Small intestine (tissue), 7 donors: ENCODE data around the gene NRN1. TPM values are rescaled to one million over a fixed set of nuclear protein-coding genes. Genes with fewer than 3 reads are reported as not detected.

Experiments
- DNase-seq, 2 donors: peaks; one replicate each; pipeline versions ENCODE4 v3.0.0 to v3.0.0-alpha.2; 2013
- FAIRE-seq: peaks from 2 replicates; lab custom pipeline; 2012; peaks lifted over from hg19 to GRCh38; lab: Jason Lieb, UNC
- H3K27ac ChIP-seq, 3 donors: one replicate each; pipeline ENCODE4 v1.5.1; 2013; ENCODE audit warnings: low read length in 2 of 3, mild to moderate bottlenecking in 2 of 3, control low read depth in 1 of 3, inconsistent platforms in 1 of 3, low read depth in 1 of 3, moderate library complexity in 1 of 3
- H3K27me3 ChIP-seq, 3 donors: one replicate each; pipeline ENCODE4 v1.6.1; 2013; ENCODE audit warnings: low read length in 3 of 3, inconsistent platforms in 1 of 3; ENCODE audit not compliant: control insufficient read depth in 3 of 3, insufficient read depth in 3 of 3
- H3K36me3 ChIP-seq, 3 donors: one replicate each; pipeline ENCODE4 v1.6.1; 2013; ENCODE audit warnings: low read length in 3 of 3, inconsistent platforms in 1 of 3, low read depth in 1 of 3, mild to moderate bottlenecking in 1 of 3, moderate library complexity in 1 of 3; ENCODE audit not compliant: control insufficient read depth in 3 of 3, insufficient read depth in 2 of 3
- H3K4me1 ChIP-seq, 3 donors: one replicate each; pipeline ENCODE4 v1.6.1; 2013; ENCODE audit warnings: low read length in 2 of 3, inconsistent platforms in 1 of 3, low read depth in 1 of 3, mild to moderate bottlenecking in 1 of 3, moderate library complexity in 1 of 3; ENCODE audit not compliant: control insufficient read depth in 3 of 3, insufficient read depth in 2 of 3
- H3K4me3 ChIP-seq, 3 donors: one replicate each; pipeline ENCODE4 v1.5.1; 2013; ENCODE audit warnings: low read length in 3 of 3, control low read depth in 1 of 3, inconsistent platforms in 1 of 3, low read depth in 1 of 3, mild to moderate bottlenecking in 1 of 3, moderate library complexity in 1 of 3
- H3K9me3 ChIP-seq, 2 donors: one replicate each; pipeline ENCODE4 v1.6.1; 2013; ENCODE audit warnings: low read depth in 1 of 2, low read length in 1 of 2; ENCODE audit not compliant: control insufficient read depth in 2 of 2, insufficient read depth in 1 of 2
- WGBS, 3 donors: extraction: QIAGEN DNeasy Blood & Tissue Kit; methylation state at CpG; one replicate each; pipeline ENCODE4 v1.1.7; 2013; 5-methylcytosine and 5-hydroxymethylcytosine counted together
- polyA plus RNA-seq, 4 donors: library from polyadenylated mRNA; stranded (reverse) in 3 of 4; unstranded in 1 of 4; fragments of 200-250 nt in 3 of 4; fragments of 120-200 nt in 1 of 4; gene quantifications; one replicate each; pipeline versions ENCODE4 v1.2.1 to v1.2.3, GENCODE V29; 2013
- donor health status: healthy with polysubstance abuse.
- donor health status: control.
- donor health status: control.
- donor health status: Bipolar disorder and iron deficiency.
- donor health status: healthy.

NRN1 gene
- polyA plus RNA-seq, 4 donors, result 2.0 to 13.2 (median 3.2) TPM; not detected in 1

- FAIRE-seq (no peak), DNase-seq (no peak)
- WGBS, 3 donors, result 6 to 7% (median 7%) methylated on average over 13 of the region's 13 CpGs
- H3K4me3 ChIP-seq, result no peak overlapping the region
- H3K27ac ChIP-seq, result no peak overlapping the region
- H3K9me3 ChIP-seq, result peaks cover 2 to 3% of the 10 kb centered on the region in 2 donors
- peaks cover 23 to 95% (median 66%) of the 10 kb centered on the region in 3 donors for H3K27me3 ChIP-seq
- H3K36me3 ChIP-seq, result no peaks in the 10 kb centered on the region
- H3K4me1 ChIP-seq, result peaks cover 2 to 27% (median 2%) of the 10 kb centered on the region in 3 donors
Observed at GRCh38 chr6:6005051-6006005, 1.4 kb downstream of the NRN1 start.

GRCh38 chr6:6004390-6004995 is 2.2 kb downstream of the NRN1 start:
- peaks cover 2 to 7% of the 10 kb centered on the region in 2 donors for H3K9me3 ChIP-seq
- peak overlapping the region in 1 of 3 donors; percentile 19 for H3K4me3 ChIP-seq
- WGBS, 3 donors, result 7 to 18% (median 10%) methylated on average over 37 of the region's 37 CpGs
- no peak overlapping the region for H3K27ac ChIP-seq
- H3K36me3 ChIP-seq, result no peaks in the 10 kb centered on the region
- FAIRE-seq, result no peak
- peaks cover 2 to 32% (median 2%) of the 10 kb centered on the region in 3 donors for H3K4me1 ChIP-seq
- peak in 1 of 2 donors; percentile 34 for DNase-seq
- H3K27me3 ChIP-seq, result peaks cover 30 to 96% (median 73%) of the 10 kb centered on the region in 3 donors

- H3K27ac ChIP-seq, result peak overlapping the region in 1 of 3 donors; percentile 36
- no peaks in the 10 kb centered on the region for H3K36me3 ChIP-seq
- DNase-seq (peak in 1 of 2 donors; percentile 60), FAIRE-seq (no peak)
- 2 to 4% (median 4%) methylated on average over 57 to 64 of the region's 64 CpGs for WGBS, 3 donors
- H3K9me3 ChIP-seq, result peaks cover 2 to 7% of the 10 kb centered on the region in 2 donors
- peaks cover 2 to 38% (median 5%) of the 10 kb centered on the region in 3 donors for H3K4me1 ChIP-seq
- H3K4me3 ChIP-seq, result peak overlapping the region; percentile 9 to 24 (median 19)
- H3K27me3 ChIP-seq, result peaks cover 37 to 96% (median 77%) of the 10 kb centered on the region in 3 donors
Observed at GRCh38 chr6:6003621-6004366, 2.9 kb downstream of the NRN1 start.

- Histone ChIP-seq H3K27me3 (peaks cover 38 to 97% (median 79%) of the 10 kb centered on the region in 3 donors), H3K36me3 (no peaks in the 10 kb centered on the region), H3K27ac (no peak overlapping the region), H3K4me3 (peak overlapping the region in 2 of 3 donors; percentile 9 to 19), H3K4me1 (peaks cover 0 to 36% (median 5%) of the 10 kb centered on the region in 3 donors), H3K9me3 (peaks cover 2 to 7% of the 10 kb centered on the region in 2 donors)
- WGBS, 3 donors, result 7 to 8% (median 8%) methylated on average over 46 to 48 of the region's 48 CpGs
- no peak for DNase-seq
- no peak for FAIRE-seq
Observed at GRCh38 chr6:6002848-6003620, 3.7 kb downstream of the NRN1 start.

- H3K4me3 ChIP-seq, result peak overlapping the region in 1 of 3 donors; percentile 10
- 1 to 17% (median 6%) methylated on average over 56 to 57 of the region's 57 CpGs for WGBS, 3 donors
- no peak for FAIRE-seq
Observed at GRCh38 chr6:6002005-6002847, 4.5 kb downstream of the NRN1 start.

GRCh38 chr6:6001443-6001842 is 5.3 kb downstream of the NRN1 start:
- Histone ChIP-seq H3K27ac (no peak overlapping the region), H3K4me1 (peaks cover under 1 to 33% (median 3%) of the 10 kb centered on the region in 3 donors), H3K36me3 (no peaks in the 10 kb centered on the region), H3K9me3 (peaks cover 2 to 7% of the 10 kb centered on the region in 2 donors), H3K4me3 (no peak overlapping the region), H3K27me3 (peaks cover 38 to 96% (median 75%) of the 10 kb centered on the region in 3 donors)
- FAIRE-seq, result no peak
- WGBS, 3 donors, result 11 to 31% (median 23%) methylated on average over 10 of the region's 10 CpGs
- DNase-seq, result no peak

More at GRCh38 chr6:6002005-6002847, 4.5 kb downstream of the NRN1 start:
- Histone ChIP-seq H3K36me3 (no peaks in the 10 kb centered on the region), H3K27ac (no peak overlapping the region), H3K9me3 (peaks cover 2 to 7% of the 10 kb centered on the region in 2 donors), H3K4me1 (peaks cover 0 to 34% (median 3%) of the 10 kb centered on the region in 3 donors), H3K27me3 (peaks cover 38 to 96% (median 77%) of the 10 kb centered on the region in 3 donors)
- DNase-seq, result peak in 1 of 2 donors; percentile 51
